Endometrial microvascular endothelial cells (primary cell): ENCODE results near the gene CYP4F8. TPM values are rescaled to one million over a fixed set of nuclear protein-coding genes. Genes with fewer than 3 reads are reported as not detected.
"Not testable (repeated sequence)": the region's sequence is repeated elsewhere in the genome, so short reads cannot be mapped to it uniquely, and the experiment has no call there.

ENCODE experiments used
- in situ Hi-C: cut with HindIII; loops from 2 replicates; pipeline ENCODE4 v1.10.0; 2017; ENCODE audit warnings: low sequenced_read_pairs, low pct_unique_long_range_greater_than_20kb; ENCODE audit errors: inconsistent ontology term
- total RNA-seq: library from RNA; depleted of rRNA; stranded (reverse); fragments of >200 nt; gene quantifications from one replicate; pipeline ENCODE4 v1.2.3, GENCODE V29; 2015; ENCODE audit errors: inconsistent ontology term

The CYP4F8 gene
- total RNA-seq = not detected

DNA sequence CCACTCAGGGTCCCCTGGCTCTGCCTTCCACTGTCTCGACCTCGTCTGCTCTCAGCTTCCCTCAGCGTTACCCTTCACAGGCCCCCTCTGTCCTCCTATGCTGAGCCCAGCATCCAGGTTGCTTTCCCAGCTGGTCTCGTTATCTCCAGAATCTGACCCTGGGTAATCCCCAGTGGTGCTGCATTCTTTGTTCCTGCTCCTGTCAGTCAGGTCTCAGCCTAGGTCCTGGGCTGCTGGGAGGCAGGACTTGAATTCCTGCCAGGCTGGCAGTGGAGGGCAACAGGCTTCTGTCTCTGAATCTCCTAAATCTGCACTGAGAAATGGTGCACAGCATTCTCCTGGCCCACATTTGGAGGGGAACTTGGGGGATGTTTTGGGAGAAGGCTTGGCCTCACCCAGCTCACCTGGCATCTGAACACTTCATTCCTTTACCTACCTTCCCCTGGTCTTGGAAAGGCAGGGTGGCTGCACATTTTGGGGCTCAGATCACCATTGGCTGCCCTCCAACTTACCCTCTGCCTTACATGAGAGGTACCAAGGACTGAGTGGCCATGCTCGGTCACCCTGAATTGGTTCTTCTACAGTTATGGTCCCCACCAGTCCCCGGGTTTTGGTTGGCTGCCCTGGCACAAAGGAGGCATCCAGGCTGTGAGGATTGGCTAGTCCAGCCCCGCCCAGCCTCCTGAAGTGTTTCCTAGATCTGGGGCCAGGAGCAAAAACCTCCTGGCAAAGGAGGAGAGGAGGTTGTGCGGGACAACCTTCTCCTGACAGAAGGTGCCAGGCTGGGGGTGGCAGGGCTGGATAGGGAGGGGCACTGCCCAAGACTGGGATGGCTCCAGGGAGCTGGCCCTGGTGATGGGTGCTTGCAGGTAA is at the start of gene CYP4F8:
TSS of gene CYP4F8 (plus strand) at position 712 of the 873 bp plus-strand sequence. CDS start 399 bp downstream, outside the sequence.
- in situ Hi-C loops = no loop called here

- in situ Hi-C loops = no loop called here
Measured at GRCh38 chr19:15570420-15570819, 44.6 kb upstream of the CYP4F8 start.

GRCh38 chr19:15575406-15575805 is 39.6 kb upstream of the CYP4F8 start:
- in situ Hi-C loops = no loop called here

DNA sequence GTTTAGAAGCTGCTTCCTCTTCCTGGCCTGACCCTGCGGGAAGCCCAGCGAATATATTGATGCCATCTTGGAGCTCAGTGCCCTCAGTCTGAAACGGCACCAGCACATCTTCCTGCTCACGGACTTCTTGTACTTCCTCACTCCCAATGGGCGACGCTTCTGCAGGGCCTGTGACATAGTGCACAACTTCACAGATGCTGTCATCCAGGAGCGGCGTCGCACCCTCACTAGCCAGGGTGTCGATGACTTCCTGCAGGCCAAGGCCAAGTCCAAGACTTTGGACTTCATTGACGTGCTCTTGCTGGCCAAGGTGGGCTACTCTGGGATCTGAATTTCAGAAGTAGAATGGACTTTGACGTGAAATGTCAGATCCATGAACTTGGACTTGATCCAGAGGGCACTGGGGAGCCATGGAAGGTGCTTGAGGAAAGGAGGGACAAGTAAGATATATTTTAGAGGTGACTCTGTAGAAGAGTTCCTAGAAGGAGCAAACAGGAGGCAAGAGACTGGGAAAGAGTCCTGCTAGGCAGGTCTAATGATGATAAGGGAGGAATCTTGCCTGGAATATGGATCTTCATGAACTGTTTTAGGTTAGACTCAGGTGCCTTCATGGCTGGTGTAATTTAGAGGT is 38.4 kb upstream of the CYP4F8 start:
- in situ Hi-C loops = no loop called here

DNA sequence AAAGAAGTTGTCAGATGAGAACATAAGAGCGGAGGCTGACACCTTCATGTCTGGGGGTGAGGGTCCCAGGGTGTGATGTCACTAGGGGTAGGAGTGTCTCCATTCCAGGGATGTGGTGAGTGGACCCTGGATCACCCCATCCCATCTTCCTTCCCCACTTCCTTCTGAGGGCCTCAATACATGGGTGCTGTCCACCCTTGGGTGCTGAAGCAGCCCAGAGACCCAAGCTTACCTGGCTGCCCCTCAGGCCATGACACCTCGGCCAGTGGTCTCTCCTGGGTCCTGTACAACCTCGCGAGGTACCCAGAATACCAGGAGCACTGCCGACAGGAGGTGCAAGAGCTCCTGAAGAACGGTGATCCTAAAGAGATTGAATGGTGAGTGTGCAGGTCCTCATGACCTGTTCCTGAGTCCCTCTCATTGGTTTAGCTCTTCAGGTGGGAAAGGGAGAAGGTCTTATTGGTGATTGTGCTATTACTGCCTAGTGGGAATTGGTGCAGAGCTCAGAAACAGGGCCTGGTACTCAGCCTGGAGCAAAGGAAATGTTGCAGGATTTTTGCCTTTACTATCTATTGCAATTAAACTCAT is 37.7 kb upstream of the CYP4F8 start:
- in situ Hi-C loops = no loop called here

- in situ Hi-C loops = no loop called here
Measured at GRCh38 chr19:15583346-15583745, 31.7 kb upstream of the CYP4F8 start.

- in situ Hi-C loops = no loop called here
Measured at GRCh38 chr19:15584095-15584494, 30.9 kb upstream of the CYP4F8 start.

GRCh38 chr19:15584541-15585115 is 30.4 kb upstream of the CYP4F8 start:
- in situ Hi-C loops = no loop called here

GRCh38 chr19:15587663-15588062 is 27.4 kb upstream of the CYP4F8 start:
- in situ Hi-C loops = no loop called here

GRCh38 chr19:15588265-15588664 is 26.8 kb upstream of the CYP4F8 start:
- in situ Hi-C loops = no loop called here

- in situ Hi-C loops = no loop called here
Measured at GRCh38 chr19:15589760-15590451, 25.1 kb upstream of the CYP4F8 start.

GRCh38 chr19:15591796-15592195 is 23.2 kb upstream of the CYP4F8 start:
- in situ Hi-C loops = no loop called here

DNA sequence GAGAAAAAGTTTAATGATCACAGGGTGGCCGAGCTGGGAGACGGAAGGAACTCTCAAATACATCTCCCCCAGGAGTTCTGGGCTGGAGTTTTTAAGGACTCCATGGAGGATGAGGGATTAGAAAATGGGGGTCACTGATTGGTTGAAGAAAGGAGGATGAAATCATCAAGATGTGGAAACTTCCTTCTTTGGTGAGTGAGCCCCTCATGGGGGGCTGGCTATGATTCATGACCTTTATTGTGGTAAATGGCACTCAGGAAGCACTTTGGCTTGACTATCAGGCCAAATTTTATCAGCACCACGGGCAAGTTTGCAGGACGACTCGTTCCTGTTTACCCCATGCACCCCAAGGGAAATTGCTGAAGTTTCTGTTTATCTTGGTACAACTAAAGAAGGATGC is 22.5 kb upstream of the CYP4F8 start:
- in situ Hi-C loops = not testable (repeated sequence)

DNA sequence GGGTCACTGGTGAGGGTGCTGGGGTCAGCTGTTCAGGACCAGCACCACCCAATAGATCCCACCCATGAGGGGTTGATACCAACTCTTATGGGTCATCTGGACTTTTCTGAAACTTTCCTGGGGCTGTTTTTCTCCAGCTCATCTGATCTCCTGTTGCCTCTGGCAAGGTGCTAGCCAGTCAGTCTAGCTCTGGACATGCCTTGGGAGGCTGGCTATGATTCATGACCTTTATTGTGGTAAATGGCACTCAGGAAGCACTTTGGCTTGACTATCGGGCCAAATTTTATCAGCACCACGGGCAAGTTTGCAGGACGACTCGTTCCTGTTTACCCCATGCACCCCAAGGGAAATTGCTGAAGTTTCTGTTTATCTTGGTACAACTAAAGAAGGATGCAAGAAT is 21.3 kb upstream of the CYP4F8 start:
- in situ Hi-C loops = not testable (repeated sequence)

DNA sequence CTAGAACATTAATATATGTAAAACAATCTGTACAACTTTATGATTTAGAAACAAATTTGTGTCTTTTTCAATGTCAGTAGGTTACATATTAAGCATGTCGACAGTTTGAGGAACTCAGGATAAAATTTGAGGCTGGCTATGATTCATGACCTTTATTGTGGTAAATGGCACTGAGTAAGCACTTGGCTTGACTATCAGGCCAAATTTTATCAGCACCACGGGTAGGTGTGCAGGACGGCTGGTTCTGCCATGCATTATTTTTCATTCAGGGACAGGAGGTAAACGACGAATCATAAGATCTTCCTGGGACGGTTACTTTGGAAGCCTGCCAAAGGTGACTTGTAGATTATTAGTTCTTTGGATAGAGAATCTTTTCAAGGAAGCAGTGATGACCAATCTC is 19.9 kb upstream of the CYP4F8 start:
- in situ Hi-C loops = no loop called here

- in situ Hi-C loops = not testable (repeated sequence)
Measured at GRCh38 chr19:15607978-15608925, 6.8 kb upstream of the CYP4F8 start.

- in situ Hi-C loops = no loop called here
Measured at GRCh38 chr19:15609261-15609660, 5.8 kb upstream of the CYP4F8 start.

- in situ Hi-C loops = no loop called here
Measured at GRCh38 chr19:15612342-15612741, 2.7 kb upstream of the CYP4F8 start.
